Head of caudate nucleus (tissue), 42 donors: Measurements from ENCODE around the gene PGR.

Source experiments
- DNase-seq, 42 donors: peaks; one replicate each; pipeline versions ENCODE4 v3.0.0 to v3.0.0-alpha.2; 2020 to 2021; ENCODE audit warnings: mixed read lengths in 7 of 42
- intact Hi-C: fragments of 100-400 bp; cut with DNase I; formaldehyde crosslinking; loops from one replicate; pipeline ENCODE4 v1.15.0; 2022

The PGR gene

GRCh38 chr11:101129203-101129943, at the start of gene PGR:
PGR (minus strand) TSS chr11:101129813; CDS start chr11:101129070, 743 bp downstream.
- no peak for DNase-seq
- intact Hi-C loops, result no loop called here

GRCh38 chr11:101176381-101176780, 46.8 kb upstream of the PGR start:
- no peak for DNase-seq
- intact Hi-C loops, result no loop called here

- no peak for DNase-seq
- intact Hi-C loops, result no loop called here
Measured at GRCh38 chr11:101169944-101170343, 40.3 kb upstream of the PGR start.

- intact Hi-C loops, result no loop called here
- DNase-seq, result no peak
Measured at GRCh38 chr11:101166038-101166437, 36.4 kb upstream of the PGR start.

- no peak for DNase-seq
- intact Hi-C loops, result no loop called here
Measured at GRCh38 chr11:101158119-101158518, 28.5 kb upstream of the PGR start.

GRCh38 chr11:101138245-101138930, 8.8 kb upstream of the PGR start:
- no peak for DNase-seq
- intact Hi-C loops, result no loop called here

- DNase-seq, result no peak
- intact Hi-C loops, result no loop called here
Measured at GRCh38 chr11:101133190-101133589, 3.6 kb upstream of the PGR start.

- intact Hi-C loops, result no loop called here
- DNase-seq, result no peak
Measured at GRCh38 chr11:101128571-101129202, 926 bp downstream of the PGR start.

GRCh38 chr11:101127699-101128570, 1.7 kb downstream of the PGR start:
- peak in 2 of 42 donors; percentile 1 to 8 for DNase-seq

GRCh38 chr11:101127197-101127698, 2.4 kb downstream of the PGR start:
- intact Hi-C loops, result no loop called here
- no peak for DNase-seq

More at GRCh38 chr11:101127699-101128570, 1.7 kb downstream of the PGR start:
- intact Hi-C loops, result no loop called here

- peak in 2 of 42 donors; percentile 2 for DNase-seq
- intact Hi-C loops, result no loop called here
Measured at GRCh38 chr11:101126551-101127196, 2.9 kb downstream of the PGR start.

GRCh38 chr11:101115671-101116160, 13.9 kb downstream of the PGR start:
- intact Hi-C loops, result no loop called here
- no peak for DNase-seq

- no peak for DNase-seq
- intact Hi-C loops, result no loop called here
Measured at GRCh38 chr11:101113540-101113939, 16.1 kb downstream of the PGR start.

- no peak for DNase-seq
- intact Hi-C loops, result no loop called here
Measured at GRCh38 chr11:101104716-101105115, 24.9 kb downstream of the PGR start.

- no peak for DNase-seq
- intact Hi-C loops, result no loop called here
Measured at GRCh38 chr11:101103433-101103832, 26.2 kb downstream of the PGR start.

GRCh38 chr11:101100601-101101000, 29.0 kb downstream of the PGR start:
- DNase-seq, result no peak
- intact Hi-C loops, result no loop called here

- intact Hi-C loops, result no loop called here
- no peak for DNase-seq
Measured at GRCh38 chr11:101096036-101096704, 33.4 kb downstream of the PGR start.

- peak in 24 of 42 donors; percentile 2 to 72 (median 20) for DNase-seq
- intact Hi-C loops, result no loop called here
Measured at GRCh38 chr11:101091781-101092180, 37.8 kb downstream of the PGR start.
